ENCODE measurements around the gene ZFAND6.

- TF ChIP-seq CTCF (IDR thresholded peaks at IDR 0.05) (no peak), POLR2A (IDR thresholded peaks at IDR 0.05) (no peak)
Measured at GRCh38 chr15:80167936-80168335, 108.5 kb downstream of the ZFAND6 start.

All from esophagus squamous epithelium (tissue), 4 donors.